Effector CD4-positive, alpha-beta T cell (primary cell): ENCODE results near the gene SLC35G1.

ENCODE experiments used
- DNase-seq: peaks from one replicate; pipeline ENCODE4 v3.0.0-alpha.2; 2020

The SLC35G1 gene

DNA sequence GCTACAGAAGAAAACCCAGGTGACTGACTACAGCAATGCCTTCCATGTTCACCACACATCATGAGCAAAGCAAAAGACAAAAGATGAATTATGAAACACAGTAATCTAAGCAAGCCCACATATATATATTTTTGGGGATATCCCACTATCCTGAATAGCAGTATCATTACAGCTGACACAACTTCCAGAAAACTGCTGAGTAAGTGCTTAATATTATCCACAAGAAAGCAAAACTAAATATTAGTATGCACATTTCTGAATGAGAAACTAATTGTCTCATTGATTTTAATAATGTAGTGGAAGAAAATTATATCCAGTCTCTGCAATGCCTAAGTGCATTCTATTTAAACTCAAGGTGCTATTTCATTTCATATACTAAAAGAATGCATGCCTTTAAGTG lies 14.5 kb upstream of the SLC35G1 start:
- DNase-seq = no peak

DNA sequence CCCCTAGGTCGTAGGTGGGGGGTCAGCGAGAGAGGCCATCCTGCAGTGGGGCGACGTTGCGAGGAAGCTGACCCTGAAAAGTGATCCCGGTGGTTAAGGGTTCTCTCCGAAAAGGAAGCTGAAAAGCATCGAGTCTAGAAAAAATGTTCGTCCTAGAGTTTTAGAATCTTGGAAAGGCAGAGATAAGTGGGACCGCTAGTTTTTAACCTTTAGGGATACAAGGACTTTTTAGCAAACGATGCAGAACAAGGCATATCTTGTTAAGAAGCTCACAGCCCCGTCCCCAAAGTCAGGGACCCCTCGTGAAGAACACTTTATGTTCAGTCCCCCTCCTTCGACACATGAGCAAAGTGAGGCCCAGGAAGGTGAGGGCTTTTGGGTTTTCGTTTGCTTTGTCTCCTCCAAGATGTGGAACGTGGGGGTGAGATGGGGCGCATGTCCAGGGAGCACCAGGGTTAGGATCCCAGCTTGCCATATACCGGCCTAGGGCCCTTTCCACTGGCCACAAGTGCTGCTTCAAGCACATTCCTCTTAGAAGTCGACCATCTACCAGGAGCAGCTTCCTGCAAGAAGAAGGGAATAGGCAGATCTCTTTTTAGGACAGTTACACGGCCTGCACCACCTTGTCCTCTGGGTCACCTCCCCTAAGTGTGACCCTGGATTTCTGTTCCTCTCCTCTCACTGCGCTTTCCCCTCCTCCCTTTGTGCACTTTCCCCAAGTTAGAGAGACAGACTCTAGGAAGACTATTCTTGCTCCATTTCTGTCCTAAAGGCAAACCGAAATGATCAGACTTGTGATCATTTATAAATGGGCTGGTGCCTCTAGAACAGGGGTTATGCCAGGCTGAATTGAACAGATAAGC lies 969 bp downstream of the SLC35G1 start:
- no peak for DNase-seq

DNA sequence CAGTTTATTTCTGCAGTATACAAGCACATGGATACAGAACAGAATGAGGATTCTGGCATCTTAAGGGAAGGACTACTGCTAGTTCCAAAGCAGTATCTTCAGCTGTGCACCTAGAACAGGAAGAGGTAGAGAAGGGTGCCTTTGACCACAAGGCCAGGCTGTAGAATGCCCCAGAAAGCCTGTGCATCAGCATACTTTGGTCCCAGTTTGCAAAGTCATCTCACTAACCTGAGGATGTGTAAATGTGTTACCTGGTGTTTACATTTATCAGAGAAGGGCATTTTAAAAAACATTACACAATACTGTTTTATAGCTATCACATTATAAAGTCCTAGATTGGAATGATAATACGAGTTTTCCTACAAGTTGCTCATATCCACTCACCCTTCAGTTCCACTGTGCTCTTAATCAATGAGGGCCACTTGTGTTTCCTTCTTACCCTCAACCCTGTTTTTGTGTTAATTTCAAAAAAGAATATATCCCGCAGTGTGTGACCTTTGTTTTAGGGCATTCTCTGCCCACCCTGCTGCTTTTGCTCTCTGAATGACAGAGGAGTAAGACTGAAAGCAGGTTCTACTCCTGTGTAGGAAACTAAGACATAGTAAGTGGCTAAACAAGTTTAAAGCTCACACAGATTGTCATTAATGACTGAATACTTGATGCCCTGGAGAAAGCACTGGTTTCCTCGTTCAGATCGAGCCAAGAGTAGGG lies 3.4 kb downstream of the SLC35G1 start:
- DNase-seq = no peak

DNA sequence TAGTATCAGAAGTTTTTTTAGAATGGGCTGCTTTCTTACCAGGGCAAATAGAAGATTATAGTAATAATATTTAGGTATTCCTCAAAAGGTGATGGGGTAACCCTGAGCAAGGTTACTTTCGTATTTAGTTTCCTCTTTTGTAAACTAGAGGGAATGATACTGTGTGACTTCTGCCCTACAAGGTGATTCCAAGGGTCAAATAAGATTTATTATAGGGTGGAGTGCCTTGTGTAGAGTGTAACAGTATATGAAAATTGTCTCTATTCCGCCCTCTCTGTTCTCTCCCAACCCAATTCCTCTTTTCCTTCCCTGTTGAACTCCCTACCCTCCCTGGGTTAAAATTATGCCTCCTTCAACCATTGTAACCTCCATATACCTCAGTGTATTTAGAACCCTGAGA lies 5.3 kb downstream of the SLC35G1 start:
- DNase-seq = no peak

DNA sequence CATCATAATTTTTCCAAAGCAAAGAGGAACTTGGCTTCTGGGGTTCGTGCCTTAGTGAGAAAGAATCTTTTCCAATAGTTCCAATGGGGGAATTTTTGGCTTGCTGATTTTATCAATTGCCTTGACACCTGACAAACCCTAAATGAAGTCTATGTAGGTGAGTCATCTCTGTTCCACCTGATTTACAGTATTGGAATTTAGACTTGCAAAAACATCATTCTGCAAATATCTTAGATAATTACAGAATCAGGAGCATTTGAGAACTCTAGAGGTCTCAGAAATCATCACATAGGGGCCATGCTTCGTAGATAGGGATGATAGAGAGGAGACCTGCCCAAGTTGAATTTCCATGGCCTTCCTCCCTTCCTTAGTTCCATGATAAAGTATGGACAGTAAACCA lies 9.3 kb downstream of the SLC35G1 start:
- no peak for DNase-seq

DNA sequence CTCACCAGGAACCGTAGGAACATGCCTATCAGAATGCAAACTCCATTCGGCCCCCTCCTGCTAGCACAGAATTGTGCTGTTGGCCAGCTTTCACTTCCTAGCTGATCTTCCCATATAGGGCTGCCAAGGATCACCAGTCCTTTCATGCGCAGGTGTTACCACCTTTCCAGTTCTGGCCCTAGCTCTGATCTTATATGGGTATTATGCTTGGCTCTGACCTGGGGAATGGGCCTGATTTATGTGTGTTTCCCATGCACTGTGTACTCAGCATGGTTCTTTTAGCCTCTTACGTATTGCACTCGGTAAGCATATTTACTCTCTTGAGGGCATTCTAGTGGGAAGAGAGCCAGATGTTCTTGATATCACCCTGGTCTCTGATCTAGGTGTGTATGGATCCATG lies 11.1 kb downstream of the SLC35G1 start:
- no peak for DNase-seq

DNA sequence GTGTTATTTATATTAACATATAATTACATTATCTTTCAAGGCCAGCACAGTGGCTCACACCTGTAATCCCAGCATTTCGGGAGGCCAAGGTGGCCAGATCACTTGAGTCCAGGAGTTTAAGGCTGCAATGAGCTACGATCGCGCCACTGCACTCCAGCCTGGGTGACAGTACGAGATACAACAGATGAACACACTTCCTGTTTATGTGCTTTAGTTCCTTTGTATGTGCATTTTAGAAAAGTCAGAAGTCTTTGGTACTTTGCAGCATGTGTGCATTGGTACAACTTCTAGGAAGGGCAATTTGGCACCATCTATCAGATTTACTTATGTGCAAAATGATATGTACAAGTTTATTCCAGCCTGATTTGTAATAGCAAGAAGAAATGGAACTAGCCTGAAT lies 13.3 kb downstream of the SLC35G1 start:
- DNase-seq = no peak

DNA sequence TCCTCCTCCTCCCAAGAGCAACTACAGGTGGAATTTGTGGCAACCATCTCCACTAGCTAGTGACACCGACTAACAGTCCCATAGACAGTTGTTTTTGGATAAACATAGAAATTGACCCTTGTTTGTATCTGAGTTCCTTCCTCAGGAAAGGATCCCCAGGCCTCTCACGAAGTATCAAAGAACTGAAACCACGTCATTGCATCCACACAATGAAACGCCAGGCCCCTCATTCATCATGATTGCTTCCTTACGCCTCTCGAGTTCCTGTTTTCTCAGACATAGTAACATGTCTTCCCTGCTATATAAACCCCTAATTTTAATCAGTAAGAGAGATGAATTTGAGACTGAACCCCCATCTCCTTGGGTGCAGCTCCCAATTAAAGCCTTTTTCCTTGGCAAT lies 18.1 kb downstream of the SLC35G1 start:
- no peak for DNase-seq

DNA sequence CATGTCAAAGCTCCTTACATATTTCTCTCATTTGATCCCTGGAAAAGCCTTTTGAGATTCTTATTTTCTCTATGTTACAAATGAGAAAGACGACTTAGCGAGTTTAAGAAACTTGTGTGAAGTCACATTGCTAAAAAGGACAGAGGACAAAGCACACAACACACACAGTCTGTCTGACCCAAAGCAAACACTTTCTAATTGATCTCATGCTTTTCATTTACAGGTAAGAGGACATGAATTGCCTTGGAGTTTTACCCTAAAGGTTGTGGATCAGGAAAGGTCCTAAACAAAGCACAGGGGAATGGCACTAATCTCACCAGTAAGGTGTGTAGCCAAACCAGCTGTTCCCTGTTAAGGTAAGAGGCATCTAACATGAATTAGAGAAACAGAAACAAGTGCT lies 18.7 kb downstream of the SLC35G1 start:
- DNase-seq = no peak

DNA sequence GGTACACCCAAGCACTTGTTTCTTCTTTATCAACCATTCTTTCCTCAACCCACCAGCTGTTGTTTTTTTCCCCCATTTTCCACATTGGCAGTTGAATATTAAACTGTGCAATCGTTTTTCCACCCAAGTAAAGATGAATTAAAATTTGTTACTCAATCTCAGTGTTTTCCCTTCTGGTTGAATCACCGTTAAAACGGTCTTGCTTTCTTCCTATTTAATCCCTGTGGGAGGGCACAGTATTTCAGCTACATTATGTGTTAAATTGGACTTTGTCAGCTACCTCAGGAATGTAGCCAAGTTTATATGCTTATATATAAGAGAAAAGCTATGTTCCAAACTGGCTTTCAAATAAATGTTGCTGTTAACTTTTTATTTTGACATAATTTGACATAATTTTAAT lies 19.9 kb downstream of the SLC35G1 start:
- DNase-seq = no peak

DNA sequence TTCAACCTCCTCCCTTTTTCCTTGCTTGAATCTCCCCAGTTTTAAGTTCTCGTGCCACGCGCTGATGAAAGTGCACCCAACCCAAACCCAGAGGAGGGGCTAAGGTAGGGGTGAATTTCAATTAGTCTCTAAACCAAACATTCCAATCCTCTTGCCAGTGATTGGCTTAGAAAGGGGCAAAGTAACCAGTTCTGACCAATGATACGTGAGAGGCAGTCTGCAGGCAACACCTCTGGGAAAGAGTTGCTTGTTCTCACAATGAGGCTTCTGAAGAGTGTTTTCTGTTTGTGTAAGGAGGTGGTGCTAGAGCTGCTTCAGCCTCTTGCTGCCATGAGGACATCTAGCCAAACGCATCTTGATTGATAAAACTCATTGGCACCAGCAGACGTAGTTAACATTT lies 21.8 kb downstream of the SLC35G1 start:
- no peak for DNase-seq

DNA sequence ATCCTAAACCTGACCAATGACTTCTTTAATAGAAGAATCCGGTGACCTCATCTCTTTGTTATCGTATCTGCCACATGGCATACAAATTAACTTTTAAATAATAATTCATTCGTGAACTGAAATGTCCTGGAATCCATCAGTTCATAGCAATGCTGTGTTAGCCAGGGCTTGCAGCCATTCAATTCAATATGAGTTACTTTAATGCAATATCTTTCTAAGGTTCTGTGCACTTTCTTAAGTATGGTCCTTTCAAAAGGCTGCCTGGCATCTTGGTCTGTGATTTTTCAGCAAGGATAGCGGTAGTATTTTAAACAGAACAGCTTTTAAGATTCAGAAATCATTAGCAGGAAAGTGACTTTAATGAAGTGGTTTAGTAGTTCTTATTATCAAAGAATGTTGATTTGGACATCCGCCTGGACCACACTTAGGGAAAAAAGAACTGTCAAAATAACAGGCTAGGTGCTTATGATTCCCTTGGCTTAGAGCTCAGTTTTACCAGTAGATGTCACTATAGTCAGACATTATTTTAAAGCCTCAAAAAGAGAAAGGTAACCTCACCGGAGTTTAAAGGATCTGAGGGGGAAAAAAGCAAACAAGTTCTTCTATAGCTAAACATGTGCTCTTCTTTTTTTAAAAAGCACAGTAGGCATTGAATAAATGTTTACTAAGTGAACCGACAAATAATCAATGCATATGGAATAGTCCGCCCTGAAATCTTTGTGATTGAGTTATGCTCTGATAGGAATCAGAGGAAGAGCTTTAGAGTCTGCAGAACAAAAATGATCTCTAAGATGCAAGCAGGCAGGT lies 22.7 kb downstream of the SLC35G1 start:
- DNase-seq = no peak

DNA sequence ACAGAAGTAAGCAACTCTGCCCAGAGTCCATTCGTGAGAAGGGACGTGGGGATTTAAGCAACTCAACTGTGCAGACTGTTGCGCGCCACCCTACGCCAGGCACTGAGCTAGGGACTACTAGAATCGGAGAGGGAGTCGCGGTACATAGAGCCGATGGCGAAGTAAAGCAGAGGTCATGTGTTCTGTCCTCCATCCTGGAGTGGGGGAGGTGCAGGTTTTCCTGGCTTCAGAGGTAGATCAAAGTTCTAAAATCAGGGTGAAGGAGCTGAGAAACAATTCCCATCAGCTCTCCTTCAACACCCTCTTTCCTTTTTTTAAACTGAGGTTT lies 23.2 kb downstream of the SLC35G1 start:
- DNase-seq = no peak

DNA sequence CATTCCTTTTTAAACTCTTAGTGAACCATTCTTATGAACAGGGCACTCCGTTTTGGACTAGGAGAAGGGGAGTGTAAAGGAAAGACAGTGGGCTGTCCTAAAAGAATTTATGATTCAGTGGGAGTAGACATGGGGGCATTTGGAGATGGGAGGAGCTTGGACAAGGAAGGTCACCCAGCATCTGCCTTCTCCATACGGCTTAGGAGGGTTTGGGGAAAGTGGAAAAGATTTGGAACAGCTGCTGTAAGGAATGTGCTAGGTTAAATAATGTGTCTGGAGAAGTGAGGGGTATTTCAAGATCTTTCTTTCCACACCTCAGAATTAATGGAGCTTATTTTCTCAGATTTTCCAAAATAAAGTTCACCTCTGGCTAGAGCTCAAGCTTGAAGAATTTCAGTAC lies 24.0 kb downstream of the SLC35G1 start:
- DNase-seq = no peak

DNA sequence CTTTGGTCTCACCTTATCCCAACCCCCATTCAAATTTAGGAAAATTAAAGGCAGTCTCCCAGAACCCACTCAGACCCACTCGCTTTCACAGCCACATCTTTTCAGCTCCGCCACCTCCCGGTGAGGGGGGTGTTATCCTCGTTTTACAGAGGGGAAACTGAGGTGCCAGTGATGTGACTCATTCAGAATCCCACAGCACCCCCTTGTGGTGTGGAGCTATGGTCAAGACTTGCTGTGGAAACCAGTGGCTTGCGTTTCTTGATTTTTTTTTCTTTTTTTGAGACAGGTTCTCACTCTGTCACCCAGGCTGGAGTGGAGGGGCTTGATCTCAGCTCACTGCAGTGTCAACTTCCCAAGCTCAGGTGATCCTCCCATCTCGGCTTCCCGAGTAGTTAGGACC lies 27.6 kb downstream of the SLC35G1 start:
- DNase-seq = peak; percentile 5

DNA sequence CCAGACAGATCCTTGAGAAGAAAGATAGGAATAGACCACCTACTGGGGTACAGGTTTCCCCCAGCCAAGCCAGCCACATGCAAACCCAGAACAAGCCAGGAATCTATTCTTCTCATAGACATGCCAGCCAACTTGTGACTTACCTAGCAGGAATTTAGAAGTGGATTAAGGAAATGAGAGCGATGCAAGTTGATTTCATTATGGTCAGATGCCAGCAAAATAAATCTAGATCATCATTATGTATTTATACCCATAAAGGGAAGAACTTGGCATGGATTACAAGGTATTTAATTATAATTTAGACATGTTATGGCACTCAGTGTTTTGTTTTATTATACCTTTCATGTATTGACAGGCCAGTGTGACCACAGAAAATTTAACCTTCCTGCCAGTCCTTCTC lies 32.8 kb downstream of the SLC35G1 start:
- no peak for DNase-seq

DNA sequence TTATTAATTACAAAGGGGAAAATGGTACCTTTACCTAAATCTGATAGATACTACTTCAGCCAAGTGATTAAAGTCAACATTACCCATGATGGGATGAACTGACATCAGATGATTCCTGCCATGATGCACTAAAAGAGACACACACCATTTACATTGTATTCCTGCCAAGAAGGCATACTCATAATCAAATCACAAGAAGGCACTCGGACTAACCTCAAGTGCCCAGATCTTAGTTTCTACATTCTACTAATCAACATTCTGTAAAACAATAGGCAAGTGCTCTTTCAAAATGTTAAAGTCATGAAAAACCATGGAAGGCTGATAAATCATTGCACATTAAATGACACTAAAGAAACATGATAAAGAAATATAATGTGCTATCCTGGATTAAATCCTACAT lies 44.4 kb downstream of the SLC35G1 start:
- DNase-seq = no peak

DNA sequence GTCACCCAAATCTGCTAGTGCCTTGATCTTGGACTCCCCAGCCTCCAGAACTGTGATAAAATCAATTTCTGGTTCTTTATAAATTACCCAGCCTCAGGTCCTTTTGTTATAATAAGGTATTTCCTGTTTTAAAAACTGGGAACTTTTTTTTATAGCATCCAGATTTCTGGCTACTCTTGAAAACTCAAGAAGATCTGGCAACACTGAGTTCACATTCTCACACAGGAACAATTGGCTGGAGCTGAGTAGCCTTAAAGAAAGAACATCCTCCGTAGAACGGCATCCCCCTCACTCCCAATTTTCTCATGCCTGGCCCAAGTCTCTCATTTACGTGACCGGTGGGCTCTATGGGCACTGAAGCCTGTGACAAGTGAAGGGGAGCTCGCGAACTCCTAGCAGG lies 47.1 kb downstream of the SLC35G1 start:
- DNase-seq = no peak

DNA sequence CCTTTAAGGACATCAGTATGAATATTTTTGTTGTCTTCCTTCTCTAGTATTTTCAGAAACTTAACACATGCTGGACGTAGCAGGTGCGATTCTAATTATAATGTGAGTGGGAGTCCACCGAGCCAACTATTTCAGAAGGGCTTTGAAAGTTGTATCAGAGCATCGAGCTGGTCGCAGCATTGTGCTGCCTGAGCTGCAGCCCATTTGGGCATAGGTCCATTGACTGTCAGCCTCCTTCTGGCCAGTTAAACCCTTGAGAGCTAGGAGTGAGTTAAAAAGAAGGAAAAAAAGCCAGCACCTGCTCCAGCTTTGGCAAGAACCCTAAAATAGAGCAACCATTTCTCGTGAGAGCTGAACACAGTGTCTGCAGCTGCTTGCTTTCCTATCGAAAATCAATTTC lies 47.8 kb downstream of the SLC35G1 start:
- no peak for DNase-seq

DNA sequence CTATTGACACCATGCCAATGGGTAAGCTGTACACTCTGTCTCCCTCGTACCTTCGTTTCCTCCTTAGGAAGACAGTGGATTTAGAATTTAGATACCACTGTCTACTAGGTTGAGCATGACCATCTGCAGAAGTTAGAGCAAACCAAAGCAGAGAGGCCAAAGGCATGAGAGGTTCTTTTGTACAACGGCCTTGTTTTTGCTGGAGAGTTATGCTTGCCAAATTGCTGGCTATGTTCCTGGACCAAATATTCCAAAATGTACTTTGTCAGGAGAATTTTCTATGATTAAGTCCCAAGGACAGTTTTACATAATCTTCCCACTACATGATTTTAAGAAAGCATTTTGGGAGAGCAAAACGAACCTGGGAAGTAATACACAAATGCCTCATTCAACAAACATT lies 52.0 kb downstream of the SLC35G1 start:
- no peak for DNase-seq

DNA sequence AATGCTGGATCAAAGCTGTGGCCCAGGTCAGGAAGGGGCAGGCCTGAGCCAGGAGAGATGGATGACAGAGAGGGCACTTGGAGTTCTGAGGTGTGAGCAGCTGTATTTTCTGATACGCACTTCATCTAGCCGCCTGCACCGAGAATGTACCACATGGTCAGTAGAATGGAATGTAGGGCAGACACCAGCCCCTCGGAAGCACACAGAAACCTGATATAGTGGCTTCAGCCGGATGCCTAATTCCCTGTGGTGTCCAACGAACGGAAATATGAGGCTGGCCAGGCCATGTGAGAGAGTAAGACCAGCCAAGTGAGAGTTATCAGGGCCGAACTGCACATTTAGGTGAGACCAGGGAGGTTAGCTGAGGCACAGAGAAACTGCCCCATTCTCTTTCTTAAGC lies 53.3 kb downstream of the SLC35G1 start:
- no peak for DNase-seq

DNA sequence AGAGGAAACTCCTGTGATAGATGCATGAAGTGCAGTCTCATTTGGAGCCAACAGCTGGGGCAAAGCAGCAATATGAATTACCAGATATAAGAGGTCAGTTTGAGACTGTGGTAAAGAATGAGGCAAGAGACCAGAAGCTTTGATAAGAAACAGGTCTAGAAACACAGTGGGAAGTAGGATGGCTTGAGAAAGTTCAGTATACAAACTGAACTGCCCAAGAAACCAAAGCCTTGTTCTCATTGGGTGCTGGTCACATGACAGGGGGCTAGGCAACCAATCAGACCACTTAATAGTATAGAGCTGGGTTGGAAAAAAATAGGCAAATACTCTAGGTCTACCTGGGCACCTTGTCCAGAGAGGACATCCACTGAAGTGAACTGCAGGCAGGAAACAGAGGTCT lies 53.7 kb downstream of the SLC35G1 start:
- DNase-seq = no peak

DNA sequence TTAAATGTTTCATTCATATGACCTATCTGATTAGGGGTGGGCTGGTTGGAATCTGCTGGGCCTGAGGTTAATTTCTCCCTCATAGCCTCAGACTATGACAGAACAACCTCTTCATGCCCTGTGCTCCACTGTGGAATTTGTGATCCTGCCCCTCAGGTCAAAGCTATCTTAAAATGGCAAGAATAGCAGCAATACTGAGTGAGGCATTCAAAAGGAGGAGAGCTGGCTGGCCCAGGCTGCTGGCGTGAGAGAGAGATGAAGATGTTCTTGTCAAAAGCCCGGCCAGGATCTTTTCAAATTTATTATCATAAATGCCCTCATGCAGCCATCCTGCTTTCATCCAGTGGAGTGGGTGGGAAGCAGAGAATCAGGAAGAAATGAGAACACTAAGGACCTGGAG lies 58.1 kb downstream of the SLC35G1 start:
- no peak for DNase-seq
